Measurements from ENCODE around the gene KCTD16.

KCTD16 gene

DNA sequence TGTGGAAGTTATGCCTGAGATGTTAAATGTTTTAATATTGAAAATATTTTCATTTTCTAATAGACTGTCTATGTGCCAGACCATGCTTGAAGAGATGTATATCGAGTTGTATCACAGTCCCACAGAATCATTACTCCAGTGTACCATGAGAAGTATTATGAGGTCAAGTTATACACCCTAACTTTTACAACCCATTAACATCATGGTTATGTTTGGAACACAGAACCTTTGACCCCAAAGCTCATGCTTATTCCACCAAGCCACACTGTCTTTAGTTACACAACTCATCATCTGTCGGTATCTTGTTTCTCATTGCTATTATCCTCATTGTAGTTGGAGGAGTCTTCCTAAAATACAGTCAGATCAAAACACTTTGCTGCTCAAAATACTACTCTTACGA lies 248.0 kb downstream of the KCTD16 start:
- Mint-ChIP-seq H3K27me3 (no peaks in the 10 kb centered on the region), H3K27ac (ENCODE audit: low read depth) (no peak overlapping the region), H3K9me3 (peaks cover 18% of the 10 kb centered on the region), H3K4me1 (no peaks in the 10 kb centered on the region), H3K4me3 (no peak overlapping the region), H3K36me3 (ENCODE audit: insufficient read depth) (peaks cover 4% of the 10 kb centered on the region)
- no peak for ATAC-seq (replicated peaks; ENCODE audit: extremely low read depth, poor library complexity, severe bottlenecking)
- DNase-seq (ENCODE audit: low spot score in 2 of 2) = no peak

DNA sequence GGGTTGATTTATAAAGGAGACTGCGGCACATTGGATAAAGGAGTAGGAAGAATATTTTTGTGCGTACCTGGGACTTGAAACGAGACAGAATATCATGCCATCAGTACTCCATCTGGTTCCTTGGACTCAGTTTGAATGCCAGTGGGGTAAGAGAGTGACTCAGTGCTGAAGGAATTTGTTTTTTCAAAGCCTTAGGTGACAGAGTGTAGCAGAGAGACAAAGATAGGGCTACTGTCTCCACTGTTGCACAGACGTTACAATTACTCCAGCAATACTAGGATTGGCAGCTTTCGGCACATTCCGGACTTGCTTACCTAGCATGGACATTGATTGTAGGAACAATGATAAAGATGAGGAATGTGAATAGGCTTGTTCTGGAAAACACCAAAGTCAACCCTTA lies 250.7 kb downstream of the KCTD16 start:
- Mint-ChIP-seq H3K27me3 (no peaks in the 10 kb centered on the region), H3K4me3 (no peak overlapping the region), H3K9me3 (peaks cover 12% of the 10 kb centered on the region)

DNA sequence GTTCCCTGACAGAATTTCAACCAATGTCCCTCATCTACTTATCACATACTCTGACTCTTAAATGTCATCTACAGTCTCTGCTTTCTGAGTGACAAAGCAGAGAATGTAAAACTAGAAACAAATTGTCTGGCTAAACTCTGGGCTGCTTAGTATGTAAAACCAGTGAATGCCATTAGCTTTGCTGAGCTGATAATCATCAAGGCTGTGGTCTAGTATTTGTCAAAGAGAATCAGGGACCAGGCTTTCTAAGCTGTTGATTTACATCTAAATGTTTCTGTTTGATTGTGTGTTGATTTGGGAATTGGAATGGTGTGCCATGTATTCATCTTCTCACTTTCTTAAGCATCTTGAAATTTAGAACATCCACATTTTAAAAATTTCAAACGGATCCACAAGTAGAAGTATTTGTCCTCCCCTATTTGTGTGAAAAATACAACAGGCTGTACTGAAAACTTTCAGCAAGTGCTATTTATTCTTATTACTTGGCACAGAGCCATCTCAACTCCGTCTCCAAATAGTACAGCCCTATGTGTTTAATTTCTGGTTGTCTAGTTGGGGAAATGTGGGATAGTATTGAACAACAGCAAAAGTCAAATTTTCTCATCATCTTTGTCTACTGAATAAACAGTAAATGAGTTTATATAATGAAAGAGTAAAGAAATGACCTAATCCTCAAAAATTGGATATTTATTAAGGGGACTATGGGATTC lies 251.5 kb downstream of the KCTD16 start:
- peaks cover 12% of the 10 kb centered on the region for H3K9me3 Mint-ChIP-seq
- peaks cover 4% of the 10 kb centered on the region for H3K36me3 Mint-ChIP-seq (ENCODE audit: insufficient read depth)
- H3K4me3 Mint-ChIP-seq = no peak overlapping the region
- no peaks in the 10 kb centered on the region for H3K4me1 Mint-ChIP-seq
- no peaks in the 10 kb centered on the region for H3K27me3 Mint-ChIP-seq
- DNase-seq (ENCODE audit: low spot score in 2 of 2) (no peak), ATAC-seq (replicated peaks; ENCODE audit: extremely low read depth, poor library complexity, severe bottlenecking) (no peak)
- no peak overlapping the region for H3K27ac Mint-ChIP-seq (ENCODE audit: low read depth)

More for the DNA sequence above, 250.7 kb downstream of the KCTD16 start:
- DNase-seq (ENCODE audit: low spot score in 2 of 2) (no peak), ATAC-seq (replicated peaks; ENCODE audit: extremely low read depth, poor library complexity, severe bottlenecking) (no peak)
- no peak overlapping the region for H3K27ac Mint-ChIP-seq (ENCODE audit: low read depth)
- no peaks in the 10 kb centered on the region for H3K4me1 Mint-ChIP-seq
- peaks cover 4% of the 10 kb centered on the region for H3K36me3 Mint-ChIP-seq (ENCODE audit: insufficient read depth)

DNA sequence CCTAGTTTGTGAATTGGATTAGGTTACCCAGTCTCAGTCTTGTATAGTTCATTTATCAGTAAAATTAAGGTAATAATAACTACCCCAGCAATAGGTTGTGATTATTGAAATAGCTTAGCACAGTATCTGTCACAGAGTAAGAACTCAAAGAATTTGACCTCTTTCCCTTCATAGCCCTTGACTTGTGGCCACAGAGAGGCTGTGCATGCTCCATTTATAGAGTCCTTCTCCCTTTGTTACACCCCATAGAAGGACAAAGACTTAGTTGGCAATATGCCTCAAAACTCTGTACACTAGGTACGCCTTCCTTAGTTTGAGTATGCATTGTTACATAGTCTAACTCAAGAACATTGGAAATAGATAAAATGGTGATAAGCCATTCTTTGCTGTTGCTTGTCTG lies 257.2 kb downstream of the KCTD16 start:
- no peak overlapping the region for H3K4me3 Mint-ChIP-seq
- DNase-seq (ENCODE audit: low spot score in 2 of 2) (no peak), ATAC-seq (replicated peaks; ENCODE audit: extremely low read depth, poor library complexity, severe bottlenecking) (no peak)
- H3K27me3 Mint-ChIP-seq = no peaks in the 10 kb centered on the region
- H3K27ac Mint-ChIP-seq (ENCODE audit: low read depth) = no peak overlapping the region
- H3K36me3 Mint-ChIP-seq (ENCODE audit: insufficient read depth) = peaks cover 2% of the 10 kb centered on the region
- H3K9me3 Mint-ChIP-seq = peaks cover 8% of the 10 kb centered on the region
- no peaks in the 10 kb centered on the region for H3K4me1 Mint-ChIP-seq

DNA sequence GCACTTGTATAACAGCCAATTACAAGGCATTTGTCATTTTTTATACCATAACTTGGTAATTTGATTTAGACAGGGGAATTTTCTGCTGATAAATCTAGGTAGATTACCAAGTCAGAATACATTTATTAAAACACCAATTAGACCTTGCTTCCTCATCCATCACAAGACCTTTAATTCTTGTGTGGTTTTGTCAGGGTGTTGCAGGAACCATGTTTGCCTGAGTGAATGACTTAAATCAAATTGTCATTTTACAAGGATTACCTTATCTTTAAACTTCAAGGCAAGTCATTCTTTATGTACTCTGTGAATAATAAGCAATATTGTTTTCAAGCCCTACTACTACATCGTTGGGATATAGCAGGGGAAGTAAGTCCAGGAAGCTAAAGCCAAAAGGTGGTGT lies 257.7 kb downstream of the KCTD16 start:
- no peak for ATAC-seq (replicated peaks; ENCODE audit: extremely low read depth, poor library complexity, severe bottlenecking)
- no peak overlapping the region for H3K4me3 Mint-ChIP-seq
- H3K27ac Mint-ChIP-seq (ENCODE audit: low read depth) = no peak overlapping the region
- H3K27me3 Mint-ChIP-seq = no peaks in the 10 kb centered on the region
- DNase-seq (ENCODE audit: low spot score in 2 of 2) = no peak
- H3K4me1 Mint-ChIP-seq = no peaks in the 10 kb centered on the region
- peaks cover 2% of the 10 kb centered on the region for H3K36me3 Mint-ChIP-seq (ENCODE audit: insufficient read depth)
- peaks cover 5% of the 10 kb centered on the region for H3K9me3 Mint-ChIP-seq

DNA sequence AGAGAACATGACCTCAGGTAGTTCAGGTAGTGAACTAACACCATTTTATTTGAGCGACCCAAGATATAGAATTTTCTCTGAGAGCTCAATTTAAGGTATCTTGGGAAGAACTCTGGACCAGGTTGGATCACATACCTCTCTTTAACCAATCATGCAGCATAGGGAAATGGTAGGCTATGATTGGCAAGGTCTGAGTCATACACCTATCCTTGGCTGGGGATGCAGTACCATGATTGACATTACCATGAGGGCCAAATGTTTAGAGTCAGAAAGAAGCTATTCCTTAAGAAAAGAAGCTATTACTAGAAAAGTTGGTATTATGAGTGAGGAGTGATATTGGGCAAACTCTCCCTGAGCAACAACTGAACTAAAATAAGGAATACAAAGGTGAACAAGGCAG lies 258.7 kb downstream of the KCTD16 start:
- peaks cover 5% of the 10 kb centered on the region for H3K9me3 Mint-ChIP-seq

DNA sequence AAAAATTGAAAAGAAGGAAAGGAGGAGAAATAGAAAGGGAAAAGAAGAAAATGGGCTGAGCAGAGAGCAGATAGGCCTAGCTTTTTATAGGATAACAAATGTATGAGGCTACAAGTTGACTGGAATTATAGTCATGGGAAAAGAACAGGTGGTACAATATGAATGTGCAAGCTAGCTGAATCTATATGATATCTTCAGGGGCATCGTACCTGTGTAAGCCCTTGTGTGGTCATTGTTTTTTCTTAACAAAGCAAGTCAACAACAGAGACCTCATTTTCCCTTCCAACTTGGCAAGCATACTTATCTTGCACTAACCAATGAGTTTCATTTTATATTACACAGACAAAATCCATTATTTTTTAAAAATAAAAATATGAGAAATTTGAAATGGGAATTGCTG lies 259.2 kb downstream of the KCTD16 start:
- ATAC-seq (replicated peaks; ENCODE audit: extremely low read depth, poor library complexity, severe bottlenecking) = no peak
- H3K4me3 Mint-ChIP-seq = no peak overlapping the region
- H3K27me3 Mint-ChIP-seq = no peaks in the 10 kb centered on the region
- H3K4me1 Mint-ChIP-seq = no peaks in the 10 kb centered on the region
- no peaks in the 10 kb centered on the region for H3K36me3 Mint-ChIP-seq (ENCODE audit: insufficient read depth)
- no peak overlapping the region for H3K27ac Mint-ChIP-seq (ENCODE audit: low read depth)
- peaks cover 5% of the 10 kb centered on the region for H3K9me3 Mint-ChIP-seq
- DNase-seq (ENCODE audit: low spot score in 2 of 2) = no peak

More for the DNA sequence above, 258.7 kb downstream of the KCTD16 start:
- no peaks in the 10 kb centered on the region for H3K4me1 Mint-ChIP-seq
- no peaks in the 10 kb centered on the region for H3K27me3 Mint-ChIP-seq
- ATAC-seq (replicated peaks; ENCODE audit: extremely low read depth, poor library complexity, severe bottlenecking) (no peak), DNase-seq (ENCODE audit: low spot score in 2 of 2) (no peak)
- no peak overlapping the region for H3K27ac Mint-ChIP-seq (ENCODE audit: low read depth)
- no peak overlapping the region for H3K4me3 Mint-ChIP-seq
- H3K36me3 Mint-ChIP-seq (ENCODE audit: insufficient read depth) = no peaks in the 10 kb centered on the region

DNA sequence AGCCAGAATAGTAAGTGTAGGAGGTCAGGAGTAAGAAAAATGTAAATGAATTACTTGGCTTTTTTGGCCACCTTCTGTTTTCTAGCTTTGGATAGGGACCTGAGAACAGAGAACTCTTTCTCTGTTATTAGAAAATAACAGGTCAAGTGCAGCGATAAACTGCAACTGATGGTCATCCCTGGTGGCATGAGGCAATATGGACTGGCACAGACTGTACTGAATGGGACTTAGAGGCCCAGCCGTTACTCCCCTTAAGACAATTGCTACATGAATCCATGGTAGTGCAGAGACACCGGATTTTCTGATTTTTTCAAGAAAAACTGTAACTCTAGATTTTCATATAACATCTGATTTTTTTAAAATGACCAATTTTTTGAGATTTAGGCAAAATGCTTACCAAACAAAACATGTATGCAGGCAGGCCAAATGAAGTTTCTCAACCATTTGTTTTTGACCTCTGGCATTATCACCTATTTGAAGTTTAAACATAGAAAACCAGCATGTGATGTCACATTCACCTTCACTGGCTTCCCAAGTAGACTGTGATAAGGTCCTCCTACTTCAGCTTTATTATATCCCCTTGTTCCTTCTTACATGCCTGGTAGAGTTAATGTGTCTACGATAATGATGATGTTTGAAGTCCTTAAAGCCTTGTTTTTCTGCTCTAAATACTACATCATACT lies 262.6 kb downstream of the KCTD16 start:
- Mint-ChIP-seq H3K9me3 (peaks cover 5% of the 10 kb centered on the region), H3K27ac (ENCODE audit: low read depth) (no peak overlapping the region), H3K36me3 (ENCODE audit: insufficient read depth) (no peaks in the 10 kb centered on the region), H3K27me3 (no peaks in the 10 kb centered on the region), H3K4me3 (no peak overlapping the region), H3K4me1 (no peaks in the 10 kb centered on the region)
- ATAC-seq (replicated peaks; ENCODE audit: extremely low read depth, poor library complexity, severe bottlenecking) (no peak), DNase-seq (ENCODE audit: low spot score in 2 of 2) (no peak)

DNA sequence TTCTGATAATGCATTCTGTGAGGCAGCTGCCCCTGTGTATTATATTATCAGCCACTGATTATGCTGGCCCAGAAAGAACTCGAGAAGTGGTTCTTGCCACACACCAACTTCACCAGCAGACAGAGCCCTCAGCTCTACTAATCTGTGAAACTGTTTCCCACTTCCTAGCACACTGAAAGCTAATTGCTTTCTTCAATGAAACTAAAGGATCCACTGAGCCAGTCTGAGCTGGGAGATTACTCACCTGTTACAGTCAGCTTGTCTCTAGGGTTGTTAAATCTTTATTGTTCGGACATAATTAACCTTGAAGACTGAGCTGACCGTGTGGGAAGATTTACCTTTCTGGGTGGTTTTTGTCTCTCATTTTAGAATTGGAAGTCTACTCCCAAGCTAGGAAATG lies 263.2 kb downstream of the KCTD16 start:
- Mint-ChIP-seq H3K9me3 (peaks cover 5% of the 10 kb centered on the region), H3K4me1 (no peaks in the 10 kb centered on the region), H3K36me3 (ENCODE audit: insufficient read depth) (no peaks in the 10 kb centered on the region), H3K27ac (ENCODE audit: low read depth) (no peak overlapping the region), H3K27me3 (no peaks in the 10 kb centered on the region), H3K4me3 (no peak overlapping the region)
- no peak for ATAC-seq (replicated peaks; ENCODE audit: extremely low read depth, poor library complexity, severe bottlenecking)
- no peak for DNase-seq (ENCODE audit: low spot score in 2 of 2)

DNA sequence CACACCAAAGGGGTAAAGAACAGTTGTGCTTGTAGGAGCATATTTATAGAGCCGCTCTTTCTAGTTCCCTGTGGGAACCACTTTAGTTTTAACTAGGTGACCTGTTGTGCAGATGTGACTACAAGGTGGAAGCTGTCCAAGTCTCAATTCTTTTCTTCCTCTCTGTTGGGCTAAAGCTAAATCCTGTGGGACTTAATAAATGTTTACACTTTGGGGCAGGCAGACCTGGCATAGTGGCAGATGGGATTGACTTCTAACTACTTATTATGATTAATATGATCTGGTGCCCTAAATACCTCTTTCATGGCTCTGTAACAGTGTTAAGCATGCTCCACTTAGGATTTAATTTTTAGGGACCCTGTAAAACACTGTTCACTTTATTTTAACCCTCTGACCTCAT lies 265.3 kb downstream of the KCTD16 start:
- Mint-ChIP-seq H3K27me3 (no peaks in the 10 kb centered on the region), H3K27ac (ENCODE audit: low read depth) (no peak overlapping the region), H3K4me3 (no peak overlapping the region), H3K36me3 (ENCODE audit: insufficient read depth) (no peaks in the 10 kb centered on the region), H3K9me3 (peaks cover 6% of the 10 kb centered on the region), H3K4me1 (no peaks in the 10 kb centered on the region)
- ATAC-seq (replicated peaks; ENCODE audit: extremely low read depth, poor library complexity, severe bottlenecking) (no peak), DNase-seq (ENCODE audit: low spot score in 2 of 2) (no peak)

DNA sequence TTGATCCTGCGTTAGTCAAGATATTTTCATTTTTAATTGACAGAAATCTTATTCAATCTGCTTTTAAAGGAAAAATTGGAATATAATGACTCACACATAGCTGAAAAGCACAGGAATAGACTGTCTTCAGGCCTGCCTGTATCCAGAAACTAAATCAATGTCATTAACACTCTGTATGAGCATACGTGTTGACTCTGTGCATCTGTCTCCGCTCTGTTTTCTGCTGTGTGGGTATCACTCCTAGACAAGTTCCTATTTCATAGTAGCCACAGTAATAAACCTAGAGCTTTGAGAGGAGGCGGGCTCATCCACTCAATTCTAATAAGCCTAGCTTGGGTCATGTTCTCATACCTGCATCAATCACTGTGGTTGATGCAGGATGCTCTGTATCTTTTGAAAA lies 267.6 kb downstream of the KCTD16 start:
- DNase-seq (ENCODE audit: low spot score in 2 of 2) (no peak), ATAC-seq (replicated peaks; ENCODE audit: extremely low read depth, poor library complexity, severe bottlenecking) (no peak)
- Mint-ChIP-seq H3K27me3 (no peaks in the 10 kb centered on the region), H3K4me3 (no peak overlapping the region), H3K9me3 (peaks cover 14% of the 10 kb centered on the region), H3K36me3 (ENCODE audit: insufficient read depth) (no peaks in the 10 kb centered on the region), H3K4me1 (no peaks in the 10 kb centered on the region), H3K27ac (ENCODE audit: low read depth) (no peak overlapping the region)

DNA sequence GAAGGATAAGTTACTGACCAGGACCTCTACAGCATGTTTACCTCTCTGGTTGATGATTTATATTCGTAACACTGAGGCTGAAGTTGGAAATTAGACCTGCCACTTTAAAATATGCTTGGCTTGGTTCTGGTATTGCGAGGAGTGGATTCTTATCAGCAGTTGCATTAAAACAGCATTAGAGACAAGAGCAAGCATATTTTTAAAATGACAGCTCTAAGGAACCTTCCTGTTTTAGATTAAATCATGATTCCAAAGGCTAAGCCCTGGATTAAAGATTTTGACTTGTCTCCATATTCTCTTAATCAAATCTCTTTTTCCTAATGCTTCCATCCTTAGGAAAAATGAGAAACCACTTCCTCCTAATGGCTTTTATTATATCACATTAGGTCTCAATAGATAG lies 277.8 kb downstream of the KCTD16 start:
- Mint-ChIP-seq H3K4me1 (no peaks in the 10 kb centered on the region), H3K4me3 (no peak overlapping the region), H3K36me3 (ENCODE audit: insufficient read depth) (no peaks in the 10 kb centered on the region), H3K27ac (ENCODE audit: low read depth) (no peak overlapping the region), H3K9me3 (peaks cover 19% of the 10 kb centered on the region), H3K27me3 (no peaks in the 10 kb centered on the region)
- DNase-seq (ENCODE audit: low spot score in 2 of 2) = no peak
- no peak for ATAC-seq (replicated peaks; ENCODE audit: extremely low read depth, poor library complexity, severe bottlenecking)

DNA sequence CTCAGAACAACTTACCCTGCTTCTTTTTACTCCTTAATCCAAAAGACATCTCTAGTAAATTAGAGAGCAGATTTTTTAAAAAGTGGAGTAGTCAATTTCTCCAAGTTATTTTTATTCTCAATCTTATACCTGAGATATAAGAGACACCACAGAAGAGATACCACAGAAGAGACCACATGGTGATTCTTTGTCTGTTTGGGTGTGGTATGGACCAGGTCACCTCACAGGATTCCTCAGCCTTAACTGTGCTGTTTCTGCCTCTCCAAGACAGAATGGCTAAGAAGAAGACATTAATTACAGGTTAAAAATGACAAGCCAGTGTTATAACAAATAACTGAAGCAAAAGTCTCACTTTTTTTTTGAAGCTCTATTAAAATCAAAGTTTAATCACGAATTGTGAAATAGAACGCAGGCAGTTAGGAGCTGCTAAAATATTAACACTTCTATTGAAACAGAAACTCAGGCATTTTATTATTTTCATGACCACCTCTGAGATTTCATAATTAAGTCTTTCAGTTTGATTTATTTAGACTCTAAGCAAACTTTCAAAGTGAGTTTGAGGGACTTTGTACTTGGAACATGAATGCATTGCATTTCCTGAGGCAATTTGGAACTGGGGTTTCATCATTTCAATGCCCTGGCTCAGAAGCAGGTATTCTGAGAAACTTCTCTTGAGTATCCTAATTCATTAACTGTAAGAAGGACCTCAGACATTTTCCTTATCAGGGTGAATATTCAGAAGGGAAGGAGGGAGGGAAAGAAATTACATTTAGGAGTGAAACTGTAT lies 280.7 kb downstream of the KCTD16 start:
- Mint-ChIP-seq H3K27me3 (no peaks in the 10 kb centered on the region), H3K36me3 (ENCODE audit: insufficient read depth) (no peaks in the 10 kb centered on the region), H3K9me3 (peaks cover 1% of the 10 kb centered on the region), H3K4me1 (no peaks in the 10 kb centered on the region), H3K27ac (ENCODE audit: low read depth) (no peak overlapping the region), H3K4me3 (no peak overlapping the region)
- ATAC-seq (replicated peaks; ENCODE audit: extremely low read depth, poor library complexity, severe bottlenecking) (no peak), DNase-seq (ENCODE audit: low spot score in 2 of 2) (no peak)
